CD14-positive monocyte (primary cell): ENCODE data around the gene PIN4. TPM values are rescaled to one million over a fixed set of nuclear protein-coding genes. Genes with fewer than 3 reads are reported as not detected.

Experiments
- DNase-seq, 3 donors: peaks; one replicate each; pipeline ENCODE4 v3.0.0-alpha.2; 2011 to 2022
- H2AFZ ChIP-seq: 2 replicates; pipeline ENCODE4 v1.6.0; 2012; ENCODE audit warnings: mild to moderate bottlenecking, low read depth, low read length, inconsistent platforms; ENCODE audit not compliant: insufficient read depth, poor library complexity, severe bottlenecking
- H3K27ac ChIP-seq, 2 donors: 1 replicate in 1 of 2; 2 replicates in 1 of 2; pipeline ENCODE4 v1.5.1; 2012 to 2013; ENCODE audit warnings: low read length in 2 of 2, control low read depth in 1 of 2, inconsistent platforms in 1 of 2, low read depth in 1 of 2, mild to moderate bottlenecking in 1 of 2
- H3K27me3 ChIP-seq, 2 donors: one replicate each; pipeline versions ENCODE4 v1.6.0 to v1.6.1; 2011 to 2013; ENCODE audit warnings: low read length in 2 of 2; ENCODE audit not compliant: control insufficient read depth in 2 of 2, insufficient read depth in 2 of 2
- H3K36me3 ChIP-seq, 2 donors: replicated peaks in 1 of 2; 1 replicate in 1 of 2; 2 replicates in 1 of 2; pipeline versions ENCODE4 v1.5.1 to v1.6.1; 2012 to 2013; ENCODE audit warnings: low read length in 2 of 2, control low read depth in 1 of 2, inconsistent platforms in 1 of 2, mild to moderate bottlenecking in 1 of 2; ENCODE audit not compliant: insufficient read depth in 2 of 2, control insufficient read depth in 1 of 2
- H3K4me1 ChIP-seq, 2 donors: 1 replicate in 1 of 2; 2 replicates in 1 of 2; pipeline versions ENCODE4 v1.5.1 to v1.6.1; 2012 to 2013; ENCODE audit warnings: low read length in 2 of 2, control low read depth in 1 of 2, inconsistent platforms in 1 of 2, mild to moderate bottlenecking in 1 of 2, moderate library complexity in 1 of 2; ENCODE audit not compliant: insufficient read depth in 2 of 2, control insufficient read depth in 1 of 2
- H3K4me2 ChIP-seq: replicated peaks from 2 replicates; pipeline ENCODE3; 2012; ENCODE audit warnings: low read length, moderate library complexity, mild to moderate bottlenecking; ENCODE audit not compliant: poor library complexity, severe bottlenecking; ENCODE audit errors: extremely low read depth
- H3K4me3 ChIP-seq, 3 experiments: fragments of 200-600 bp in 1 of 3; sonication (generic) in 1 of 3; replicated peaks in 1 of 3; 1 replicate in 2 of 3; 2 replicates in 1 of 3; pipeline ENCODE4 v1.5.1; 2011 to 2013; ENCODE audit warnings: low read length in 3 of 3, mild to moderate bottlenecking in 3 of 3, control low read depth in 2 of 3, low read depth in 2 of 3, inconsistent platforms in 1 of 3, moderate library complexity in 1 of 3
- H3K79me2 ChIP-seq: 2 replicates; pipeline ENCODE4 v1.6.0; 2012; ENCODE audit warnings: mild to moderate bottlenecking, control low read depth, inconsistent platforms, low read length, moderate library complexity; ENCODE audit not compliant: insufficient read depth
- H3K9ac ChIP-seq: 2 replicates; pipeline ENCODE4 v1.6.0; 2017; ENCODE audit warnings: low read length, mild to moderate bottlenecking; ENCODE audit not compliant: insufficient read depth, poor library complexity, severe bottlenecking
- H3K9me3 ChIP-seq, 2 donors: replicated peaks in 1 of 2; 1 replicate in 1 of 2; 2 replicates in 1 of 2; pipeline versions ENCODE4 v1.5.1 to v1.6.1; 2012 to 2013; ENCODE audit warnings: low read length in 2 of 2, control low read depth in 1 of 2; ENCODE audit not compliant: control insufficient read depth in 1 of 2, insufficient read depth in 1 of 2
- H4K20me1 ChIP-seq: 2 replicates; pipeline ENCODE4 v1.6.0; 2012; ENCODE audit warnings: mild to moderate bottlenecking, low read length, control low read depth, moderate library complexity; ENCODE audit not compliant: insufficient read depth
- H3K27ac Mint-ChIP-seq, 7 donors: one replicate each; pipeline ENCODE4 v1.8.0; 2020; ENCODE audit warnings: mild to moderate bottlenecking in 7 of 7, mixed read lengths in 7 of 7, moderate library complexity in 6 of 7, inconsistent platforms in 2 of 7
- H3K27me3 Mint-ChIP-seq, 3 donors: one replicate each; pipeline ENCODE4 v1.8.0; 2021 to 2022; ENCODE audit warnings: low read depth in 3 of 3, mild to moderate bottlenecking in 3 of 3, mixed read lengths in 3 of 3, moderate library complexity in 3 of 3, inconsistent platforms in 1 of 3
- H3K36me3 Mint-ChIP-seq, 2 donors: one replicate each; pipeline ENCODE4 v1.8.0; 2020; ENCODE audit warnings: mixed read lengths in 2 of 2, inconsistent platforms in 1 of 2, mild to moderate bottlenecking in 1 of 2
- H3K4me1 Mint-ChIP-seq: one replicate; pipeline ENCODE4 v1.8.0; 2020; ENCODE audit warnings: mild to moderate bottlenecking, mixed read lengths
- H3K4me3 Mint-ChIP-seq, 2 donors: one replicate each; pipeline ENCODE4 v1.8.0; 2020; ENCODE audit warnings: mild to moderate bottlenecking in 2 of 2, mixed read lengths in 2 of 2, moderate library complexity in 1 of 2
- H3K9me3 Mint-ChIP-seq, 7 donors: one replicate each; pipeline ENCODE4 v1.8.0; 2020 to 2022; ENCODE audit warnings: mixed read lengths in 7 of 7, mild to moderate bottlenecking in 6 of 7, moderate library complexity in 6 of 7, inconsistent platforms in 2 of 7
- WGBS: methylation state at CpG from one replicate; pipeline ENCODE4 v1.1.5; 2013; ENCODE audit warnings: missing lambda C conversion rate; ENCODE audit not compliant: insufficient coverage; 5-methylcytosine and 5-hydroxymethylcytosine counted together
- intact Hi-C, 2 donors: fragments of 100-400 bp; cut with micrococcal nuclease; formaldehyde crosslinking; loops; one replicate each; pipeline versions ENCODE4 v1.15.0 to v1.15.1; 2023
- polyA plus RNA-seq, 3 donors: library from polyadenylated mRNA; depleted of rRNA in 1 of 3; unstranded in 2 of 3; stranded (reverse) in 1 of 3; fragments of 300-500 nt in 2 of 3; fragments of >200 nt in 1 of 3; fragmentation: Illumina TruSeq in 2 of 3; gene quantifications; 1 replicate in 2 of 3; 2 replicates in 1 of 3; pipeline ENCODE4 v1.2.3, GENCODE V29; 2012 to 2021
- TF ChIP-seq, protein P1 (sequence below): fragments of 200-600 bp; IDR thresholded peaks from one replicate; pipeline ENCODE4 v1.8.0; 2022; ENCODE audit warnings: antibody characterized with exemption, mild to moderate bottlenecking

PIN4 gene
- polyA plus RNA-seq, 3 donors: 2.9 to 20.8 (median 16.7) TPM

- intact Hi-C loops: loop anchor here in 1 of 2 donors (10.0 kb wide), 1 partner anchor 51 kb away; the partner anchor contains the start of gene PIN4
- Histone ChIP-seq H3K79me2 (peaks cover 6% of the 10 kb centered on the region), H3K36me3 (peaks cover 57 to 65% of the 10 kb centered on the region in 2 donors), H4K20me1 (peaks cover 93% of the 10 kb centered on the region), H3K4me2 (no peak overlapping the region), H3K27me3 (no peaks in the 10 kb centered on the region), H2AFZ (no peak overlapping the region), H3K4me3 (no peak overlapping the region), H3K27ac (no peak overlapping the region), H3K9me3 (no peaks in the 10 kb centered on the region), H3K4me1 (peaks cover 28 to 30% of the 10 kb centered on the region in 2 donors), H3K9ac (no peak overlapping the region)
- no peak overlapping the region for H3K27ac Mint-ChIP-seq
- H3K9me3 Mint-ChIP-seq: peaks cover 0 to 8% (median 3%) of the 10 kb centered on the region in 7 donors
- DNase-seq: no peak
- peaks cover 27% of the 10 kb centered on the region for H3K4me1 Mint-ChIP-seq
- H3K36me3 Mint-ChIP-seq: peaks cover 45 to 76% of the 10 kb centered on the region in 2 donors
- peaks cover 0 to 27% (median 3%) of the 10 kb centered on the region in 3 donors for H3K27me3 Mint-ChIP-seq
- TF ChIP-seq, protein P1, sequence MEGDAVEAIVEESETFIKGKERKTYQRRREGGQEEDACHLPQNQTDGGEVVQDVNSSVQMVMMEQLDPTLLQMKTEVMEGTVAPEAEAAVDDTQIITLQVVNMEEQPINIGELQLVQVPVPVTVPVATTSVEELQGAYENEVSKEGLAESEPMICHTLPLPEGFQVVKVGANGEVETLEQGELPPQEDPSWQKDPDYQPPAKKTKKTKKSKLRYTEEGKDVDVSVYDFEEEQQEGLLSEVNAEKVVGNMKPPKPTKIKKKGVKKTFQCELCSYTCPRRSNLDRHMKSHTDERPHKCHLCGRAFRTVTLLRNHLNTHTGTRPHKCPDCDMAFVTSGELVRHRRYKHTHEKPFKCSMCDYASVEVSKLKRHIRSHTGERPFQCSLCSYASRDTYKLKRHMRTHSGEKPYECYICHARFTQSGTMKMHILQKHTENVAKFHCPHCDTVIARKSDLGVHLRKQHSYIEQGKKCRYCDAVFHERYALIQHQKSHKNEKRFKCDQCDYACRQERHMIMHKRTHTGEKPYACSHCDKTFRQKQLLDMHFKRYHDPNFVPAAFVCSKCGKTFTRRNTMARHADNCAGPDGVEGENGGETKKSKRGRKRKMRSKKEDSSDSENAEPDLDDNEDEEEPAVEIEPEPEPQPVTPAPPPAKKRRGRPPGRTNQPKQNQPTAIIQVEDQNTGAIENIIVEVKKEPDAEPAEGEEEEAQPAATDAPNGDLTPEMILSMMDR: no peak
- WGBS: 100% methylated on average over 3 of the region's 11 CpGs
- H3K4me3 Mint-ChIP-seq: no peak overlapping the region
Observed at GRCh38 chrX:72133851-72134546, 47.6 kb upstream of the PIN4 start.

GRCh38 chrX:72137846-72138495, 43.6 kb upstream of the PIN4 start:
- Histone ChIP-seq H4K20me1 (peaks cover 100% of the 10 kb centered on the region), H3K9me3 (no peaks in the 10 kb centered on the region), H3K79me2 (peaks cover 3% of the 10 kb centered on the region), H3K9ac (no peak overlapping the region), H3K27me3 (no peaks in the 10 kb centered on the region), H3K27ac (no peak overlapping the region), H2AFZ (no peak overlapping the region), H3K36me3 (peaks cover 76 to 81% of the 10 kb centered on the region in 2 donors), H3K4me2 (no peak overlapping the region), H3K4me3 (no peak overlapping the region), H3K4me1 (peaks cover 5 to 10% of the 10 kb centered on the region in 2 donors)
- Mint-ChIP-seq H3K9me3 (peaks cover 0 to 2% (median 0%) of the 10 kb centered on the region in 7 donors), H3K36me3 (peaks cover 63 to 79% of the 10 kb centered on the region in 2 donors), H3K27ac (no peak overlapping the region), H3K4me1 (peaks cover 27% of the 10 kb centered on the region), H3K4me3 (no peak overlapping the region), H3K27me3 (peaks cover 0 to 24% (median 3%) of the 10 kb centered on the region in 3 donors)
- intact Hi-C loops: loop anchor here in 1 of 2 donors (10.0 kb wide), 1 partner anchor 47 kb away; the partner anchor contains the start of gene PIN4
- no CpG with 5 or more reads among the region's 9 CpGs for WGBS
- TF ChIP-seq, protein P1: no peak
- DNase-seq: no peak
